GM19455 (cell line): ENCODE data around the gene MTCL3.

ENCODE experiments used
- ATAC-seq: cut with Tn5 transposase; IDR thresholded peaks from one replicate; pipeline ENCODE4 v1.9.1; 2021; ENCODE audit not compliant: unreplicated experiment

MTCL3 gene

GRCh38 chr6:127515794-127516661 lies 3.1 kb downstream of the MTCL3 start:
- ATAC-seq, result peak; percentile 75

DNA sequence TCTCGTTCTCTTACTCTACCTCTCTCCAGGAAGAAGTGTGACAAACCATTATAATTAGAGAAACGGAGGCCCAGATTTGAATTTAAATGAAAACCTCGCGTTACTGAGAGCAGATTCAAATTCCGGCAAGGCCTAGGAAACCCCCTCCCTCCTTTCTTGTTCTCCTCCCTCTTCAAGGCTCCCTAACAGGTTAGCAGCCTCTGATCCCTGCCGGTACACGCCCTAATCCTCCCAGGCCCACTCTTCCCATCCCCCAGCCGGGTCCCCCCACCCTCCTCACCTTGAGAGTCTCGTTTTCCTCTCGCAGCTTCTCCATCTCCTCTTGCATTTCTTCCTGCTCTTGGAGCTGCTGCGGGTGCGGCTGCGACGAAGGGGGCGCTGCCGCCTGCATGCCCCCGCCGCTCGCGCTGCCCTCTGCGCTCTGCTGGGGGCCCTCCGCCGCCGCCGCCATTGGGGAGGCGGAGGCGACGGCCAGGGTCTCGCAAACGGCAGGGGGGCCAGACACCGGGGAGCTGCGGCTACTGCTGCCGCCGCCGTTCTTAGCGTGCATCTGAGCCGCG lies 3.8 kb downstream of the MTCL3 start:
- ATAC-seq, result no peak

- no peak for ATAC-seq
These were observed 4.3 kb downstream of the MTCL3 start for GRCh38 chr6:127514773-127515227.

- ATAC-seq, result no peak
These were observed 4.9 kb downstream of the MTCL3 start for GRCh38 chr6:127514179-127514772.

DNA sequence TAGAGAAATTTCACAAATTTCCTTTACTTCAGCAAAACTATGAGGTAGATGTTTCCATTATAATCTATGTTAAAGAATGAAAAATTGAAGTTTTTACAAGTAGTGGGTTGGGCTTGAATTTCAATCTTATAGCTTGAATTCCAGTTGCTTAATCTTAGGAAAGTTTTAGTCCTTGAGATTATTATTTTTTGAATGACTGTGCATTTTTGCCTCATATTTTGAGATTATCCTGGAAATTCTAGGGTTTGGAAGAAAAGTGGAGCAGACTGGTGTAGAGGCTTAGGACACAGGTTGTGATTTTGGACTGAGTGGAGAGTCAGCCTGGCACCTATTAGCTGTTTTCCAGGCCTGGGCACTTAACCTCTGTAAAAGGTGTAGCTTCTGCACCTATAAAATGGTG lies 5.7 kb downstream of the MTCL3 start:
- no peak for ATAC-seq

GRCh38 chr6:127510876-127511275 lies 8.3 kb downstream of the MTCL3 start:
- no peak for ATAC-seq

- ATAC-seq, result no peak
These were observed 12.2 kb downstream of the MTCL3 start for GRCh38 chr6:127506894-127507293.

GRCh38 chr6:127503022-127503421 lies 16.1 kb downstream of the MTCL3 start:
- ATAC-seq, result no peak

GRCh38 chr6:127497410-127497809 lies 21.7 kb downstream of the MTCL3 start:
- no peak for ATAC-seq

DNA sequence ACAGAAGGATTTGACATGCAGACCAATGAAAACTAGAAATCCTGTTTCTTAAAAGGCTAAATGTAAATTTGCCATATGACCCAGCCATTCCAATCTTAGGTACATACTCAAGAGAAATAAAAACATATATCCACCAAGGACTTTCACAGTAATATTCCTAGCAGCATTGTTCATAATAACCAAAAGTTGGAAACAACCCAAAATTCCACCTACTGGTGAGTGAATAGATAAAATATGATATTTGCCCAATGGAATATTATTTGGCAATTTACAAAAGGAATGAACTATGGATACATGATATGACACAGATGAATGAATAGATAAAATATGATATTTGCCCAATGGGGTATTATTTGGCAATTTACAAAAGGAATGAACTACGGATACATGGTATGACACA lies 22.7 kb downstream of the MTCL3 start:
- ATAC-seq, result no peak

- no peak for ATAC-seq
These were observed 24.8 kb downstream of the MTCL3 start for GRCh38 chr6:127494240-127494767.

DNA sequence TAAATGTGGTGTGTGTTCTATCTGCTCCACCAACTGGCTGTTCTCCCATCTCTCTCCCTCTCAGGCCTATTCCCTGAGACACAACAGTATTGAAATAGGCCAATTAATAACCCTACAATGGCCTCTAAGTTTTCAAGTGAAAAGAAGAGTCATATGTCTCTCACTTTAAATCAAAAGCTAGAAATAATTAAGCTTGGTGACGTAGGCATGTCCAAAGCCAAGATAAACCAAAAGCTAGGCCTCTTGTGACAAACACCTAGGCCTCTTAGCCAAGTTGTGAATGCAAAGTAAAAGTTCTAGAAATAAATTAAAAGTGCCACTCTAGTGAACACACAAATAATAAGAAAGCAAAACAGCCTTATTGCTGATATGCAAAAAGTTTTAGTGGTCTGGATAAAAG lies 29.9 kb downstream of the MTCL3 start:
- ATAC-seq, result no peak

DNA sequence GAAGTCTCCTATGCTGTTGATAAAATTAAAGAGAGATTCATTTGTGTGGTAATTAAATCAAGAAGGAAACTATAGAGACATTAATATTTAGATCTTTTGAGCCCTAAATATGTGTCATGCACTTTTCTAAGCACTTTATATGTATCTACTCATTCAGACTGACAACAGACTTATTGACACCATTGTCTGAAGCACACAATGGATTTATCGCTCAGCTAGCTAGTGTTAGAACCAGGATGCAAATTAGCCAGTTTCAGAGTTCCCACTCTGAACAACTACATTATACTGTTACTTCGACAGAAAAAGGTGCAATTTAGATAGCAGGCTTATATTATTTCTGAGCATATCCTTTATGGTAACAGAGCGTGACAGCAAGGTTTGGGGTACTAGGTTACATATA lies 32.2 kb downstream of the MTCL3 start:
- no peak for ATAC-seq

GRCh38 chr6:127484212-127484863 lies 34.8 kb downstream of the MTCL3 start:
- ATAC-seq, result peak; percentile 100

DNA sequence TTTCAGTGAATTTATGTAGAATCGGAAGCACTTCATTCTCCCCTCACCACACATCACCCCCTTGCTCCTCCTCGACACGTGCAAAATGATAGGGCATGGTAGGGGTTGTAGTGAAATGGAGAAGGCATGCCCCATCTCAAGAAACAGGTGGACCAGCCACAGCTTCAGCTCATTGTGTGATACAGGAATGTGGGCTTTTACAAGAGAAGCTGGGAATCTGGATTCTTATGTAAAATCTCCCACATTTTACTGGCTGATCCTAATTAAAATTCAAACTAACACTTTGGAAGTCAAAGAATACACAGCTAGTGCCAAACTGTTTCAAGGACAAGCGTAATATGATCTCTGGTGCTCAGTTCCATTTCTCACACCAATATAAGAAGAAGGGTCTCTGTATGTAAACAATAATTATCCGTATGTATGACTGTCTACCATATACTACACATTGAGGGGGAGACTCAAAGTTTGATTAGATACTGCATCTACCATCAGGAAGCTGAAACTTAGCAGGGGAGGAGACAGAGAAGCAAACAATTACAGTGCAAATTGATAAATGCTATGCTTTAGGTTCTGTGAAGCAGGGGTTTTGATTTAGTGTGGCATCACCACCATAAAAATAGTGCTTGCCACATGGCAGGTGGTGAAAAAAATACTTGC lies 35.6 kb downstream of the MTCL3 start:
- ATAC-seq, result no peak

DNA sequence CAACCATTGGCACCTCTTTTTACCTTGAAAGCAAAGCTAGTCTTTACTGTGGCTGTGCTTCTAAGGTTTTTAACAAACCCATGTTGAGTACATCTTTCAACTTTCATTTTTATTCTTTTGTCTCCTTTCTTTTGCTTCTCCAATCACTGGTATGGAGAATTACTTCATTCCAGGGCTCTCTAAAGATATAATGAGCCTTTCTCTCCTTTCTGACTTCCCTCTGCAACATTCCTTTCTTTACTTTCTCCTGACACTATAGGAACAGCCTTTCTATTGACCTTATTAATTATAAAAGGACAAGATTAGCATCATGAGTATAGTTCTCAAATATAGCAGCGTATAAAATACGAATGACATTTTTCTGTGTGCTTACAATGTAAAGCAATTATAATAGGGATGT lies 36.8 kb downstream of the MTCL3 start:
- ATAC-seq, result no peak

GRCh38 chr6:127481628-127482027 lies 37.5 kb downstream of the MTCL3 start:
- ATAC-seq, result no peak

DNA sequence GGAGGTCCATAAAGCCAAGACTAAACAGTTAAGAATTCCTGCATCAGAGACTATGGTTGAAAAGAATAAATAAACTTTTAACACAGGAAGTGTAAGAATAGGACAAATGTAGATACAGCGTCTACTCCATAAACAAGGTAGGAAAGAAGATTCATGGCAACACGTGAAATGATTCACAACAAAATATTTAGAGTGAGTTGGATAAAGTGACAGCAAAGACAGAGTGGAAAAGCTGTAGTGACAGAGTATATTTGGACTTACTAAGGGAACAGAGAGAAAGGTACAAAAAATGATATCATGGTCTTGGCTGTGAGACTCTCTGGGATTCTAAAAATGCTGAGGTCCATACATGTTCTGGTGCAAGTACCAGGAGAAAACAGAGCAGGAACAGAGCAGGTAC lies 38.0 kb downstream of the MTCL3 start:
- no peak for ATAC-seq

DNA sequence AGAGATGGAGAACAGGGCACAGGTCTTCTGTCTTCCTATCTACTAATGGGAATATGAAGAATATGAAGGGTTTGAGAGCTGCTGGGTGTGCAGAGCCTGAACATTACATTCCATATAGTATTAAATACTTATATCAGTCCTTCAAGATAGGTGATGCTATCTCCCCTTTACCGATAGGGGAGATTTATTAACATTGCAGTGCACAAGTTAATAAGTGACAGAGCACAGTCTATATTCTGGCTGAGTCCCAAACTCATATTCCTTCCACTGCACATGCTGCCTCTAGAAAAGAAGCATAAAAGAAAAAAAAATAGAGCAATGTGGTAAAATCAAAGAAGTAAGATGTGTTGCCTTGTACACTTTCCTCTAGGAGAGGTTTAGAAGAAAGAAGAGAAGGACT lies 41.5 kb downstream of the MTCL3 start:
- no peak for ATAC-seq

GRCh38 chr6:127475823-127476176 lies 43.3 kb downstream of the MTCL3 start:
- no peak for ATAC-seq
